Activated CD8-positive, alpha-beta memory T cell treated with anti-CD3 and anti-CD28 coated beads, Interleukin-2, amount 50 U/mL, for 48 hours (primary cell): ENCODE results near the gene HLA-DRB1.
"Not testable (repeated sequence)": the region's sequence is repeated elsewhere in the genome, so short reads cannot be mapped to it uniquely, and the experiment has no call there.

Experiments
- DNase-seq: peaks from one replicate; pipeline ENCODE4 v3.0.0-alpha.2; 2020

The HLA-DRB1 gene

DNA sequence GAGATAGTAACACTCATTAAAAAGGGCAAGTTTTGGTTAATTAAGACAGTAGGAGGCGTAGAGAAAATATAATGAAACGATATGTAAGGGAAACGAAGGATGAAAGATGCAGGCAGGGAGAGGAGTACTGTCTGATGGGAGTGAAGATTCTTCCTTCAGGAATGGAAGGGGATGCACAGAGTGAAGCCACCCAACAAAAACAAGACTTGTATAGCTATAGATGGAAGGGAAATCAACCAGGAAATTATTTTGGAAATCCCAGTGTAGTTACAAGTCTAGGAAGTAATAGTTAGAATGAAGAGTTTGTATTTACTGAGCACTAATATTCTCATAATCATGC lies 19.7 kb upstream of the HLA-DRB1 start:
- no peak for DNase-seq

DNA sequence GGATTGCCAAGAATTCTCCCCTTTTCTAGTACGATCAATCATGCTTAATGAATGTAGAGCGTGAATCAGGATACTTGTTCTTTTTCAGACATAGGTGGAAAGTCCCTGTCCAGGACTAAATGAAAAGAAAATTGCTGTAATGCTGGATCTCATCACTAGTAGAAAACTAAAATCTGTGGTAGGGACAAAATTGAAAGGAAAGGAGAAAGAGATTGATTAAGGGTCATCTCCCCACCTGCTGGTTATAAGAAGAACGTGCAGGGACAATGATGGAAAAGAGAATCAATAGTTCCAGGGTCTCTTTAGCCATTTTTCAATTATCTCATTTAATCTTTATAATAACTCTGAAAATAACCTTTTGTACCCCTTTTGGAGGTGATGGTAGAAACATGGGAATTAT lies 18.7 kb upstream of the HLA-DRB1 start:
- no peak for DNase-seq

DNA sequence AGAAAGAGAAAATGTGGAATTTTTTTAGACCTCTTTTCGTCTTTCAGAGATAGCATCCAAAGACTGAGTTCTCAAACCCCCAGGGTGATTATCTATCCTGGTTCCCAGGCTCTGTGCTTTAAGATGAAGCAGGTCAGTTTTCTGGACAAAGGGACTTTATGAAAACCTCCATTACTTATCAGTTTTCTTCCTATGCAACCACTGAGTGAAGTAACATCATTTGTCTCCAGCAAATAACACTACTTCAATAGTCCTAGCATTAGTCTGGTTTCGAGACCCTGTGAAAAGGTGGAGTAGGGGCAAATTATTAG lies 18.3 kb upstream of the HLA-DRB1 start:
- DNase-seq, result no peak

DNA sequence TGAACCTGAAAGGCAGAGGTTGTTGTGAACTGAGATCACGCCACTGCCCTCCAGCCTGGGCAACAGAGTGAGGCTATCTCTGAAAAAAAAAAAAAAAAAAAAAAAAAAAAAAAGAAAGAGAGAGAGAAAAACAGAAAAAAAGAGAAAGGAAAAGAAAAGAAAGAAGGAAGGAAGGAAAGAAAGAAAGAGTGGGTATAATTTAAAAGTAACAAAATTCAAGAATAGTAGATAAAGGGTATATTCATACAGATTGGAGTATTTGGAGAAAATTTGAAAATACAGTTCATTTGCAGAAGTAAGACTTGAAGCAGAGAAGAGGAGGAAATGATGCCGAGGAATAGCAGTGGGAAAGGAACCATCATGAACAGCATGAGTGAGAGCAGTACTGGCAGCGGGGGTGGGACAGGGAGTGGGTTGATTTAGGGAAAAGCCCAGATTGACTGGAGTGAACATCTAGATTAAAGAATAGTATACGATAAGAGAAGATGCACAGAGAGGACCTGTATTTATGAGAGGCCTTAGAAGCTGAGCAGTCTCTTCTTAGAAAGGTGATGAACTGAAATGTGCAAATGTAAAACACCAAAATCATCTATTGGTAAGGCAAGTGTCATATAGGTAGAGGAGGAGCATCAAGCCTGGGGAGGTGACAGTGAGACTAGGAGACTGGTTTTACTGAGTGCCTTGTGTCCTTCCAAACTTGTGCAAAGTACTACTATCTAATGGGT lies 17.8 kb upstream of the HLA-DRB1 start:
- no peak for DNase-seq

DNA sequence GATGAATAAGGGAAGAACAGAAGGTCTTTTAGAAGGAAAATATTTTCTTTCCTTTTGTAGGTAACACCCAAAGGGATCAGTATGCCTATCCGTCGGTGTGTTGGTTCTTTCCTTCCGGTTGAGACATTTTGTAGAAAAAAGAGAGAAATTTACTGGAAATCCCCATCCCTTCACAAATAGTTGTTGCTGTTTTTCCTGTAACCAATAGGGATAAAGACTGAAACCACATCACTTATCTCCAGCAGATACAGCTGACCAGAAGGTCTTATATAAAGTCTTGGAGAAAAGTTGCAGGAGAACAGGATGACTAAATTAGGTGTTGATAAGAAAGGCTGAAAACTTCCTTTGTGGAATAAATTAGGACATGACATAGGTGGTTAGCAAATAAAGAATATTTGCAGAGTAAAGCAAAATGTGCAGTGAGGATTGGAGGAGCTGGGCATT lies 14.8 kb upstream of the HLA-DRB1 start:
- DNase-seq, result no peak

DNA sequence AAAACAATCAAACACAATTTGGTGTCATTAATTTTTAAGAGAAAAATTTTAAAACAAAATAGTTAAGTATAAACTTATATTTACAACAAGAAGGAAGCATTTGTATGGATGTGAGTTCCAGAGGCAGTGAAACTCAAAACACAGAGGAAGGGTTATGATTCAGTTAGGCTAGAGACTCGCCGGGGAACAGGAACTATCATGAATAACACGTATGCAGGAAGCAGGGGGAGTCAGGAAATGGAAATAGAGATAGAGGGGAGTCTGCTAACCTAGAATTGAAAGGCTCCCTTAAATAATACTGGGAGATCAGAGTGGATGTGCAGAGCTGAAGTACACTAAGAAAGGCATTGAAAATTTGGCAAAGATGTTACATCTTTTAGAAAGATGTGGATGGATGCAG lies 14.2 kb upstream of the HLA-DRB1 start:
- no peak for DNase-seq

DNA sequence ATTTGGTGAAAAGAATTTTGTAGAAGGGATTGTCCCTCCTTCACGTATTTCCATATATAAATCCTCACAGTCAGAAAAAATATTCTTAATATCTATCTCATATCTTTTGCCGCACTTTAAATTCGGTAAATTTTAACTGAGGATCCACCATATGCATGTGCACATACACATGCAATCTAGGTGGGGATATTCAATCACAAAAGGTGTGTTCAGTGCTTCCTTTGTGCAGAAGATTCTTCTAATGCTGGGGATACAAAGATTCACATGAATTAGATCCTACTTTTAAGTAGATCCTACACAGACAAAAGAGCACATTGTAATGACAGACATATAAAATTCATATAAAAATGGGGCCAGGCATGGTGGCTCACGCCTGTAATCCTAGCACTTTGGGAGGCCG lies 13.6 kb upstream of the HLA-DRB1 start:
- DNase-seq, result no peak

DNA sequence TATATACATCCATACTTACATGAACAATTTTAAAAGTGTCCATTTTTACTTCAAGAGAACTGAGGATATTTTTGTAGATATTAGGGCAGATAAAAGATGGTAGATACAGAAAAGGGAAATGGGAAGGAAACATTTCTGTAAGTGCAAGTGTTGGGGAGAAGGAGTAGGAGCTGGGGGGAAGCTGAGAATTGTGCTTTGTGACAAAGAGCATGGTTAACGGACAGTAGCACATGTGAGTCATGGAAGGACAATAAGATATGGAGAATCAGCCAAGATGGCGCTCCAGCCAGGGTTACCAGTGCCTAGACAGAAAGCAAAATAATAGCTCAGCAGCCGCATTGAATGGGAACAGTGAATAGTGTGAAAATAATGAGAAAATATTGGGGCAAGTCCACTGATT lies 12.7 kb upstream of the HLA-DRB1 start:
- DNase-seq, result no peak

DNA sequence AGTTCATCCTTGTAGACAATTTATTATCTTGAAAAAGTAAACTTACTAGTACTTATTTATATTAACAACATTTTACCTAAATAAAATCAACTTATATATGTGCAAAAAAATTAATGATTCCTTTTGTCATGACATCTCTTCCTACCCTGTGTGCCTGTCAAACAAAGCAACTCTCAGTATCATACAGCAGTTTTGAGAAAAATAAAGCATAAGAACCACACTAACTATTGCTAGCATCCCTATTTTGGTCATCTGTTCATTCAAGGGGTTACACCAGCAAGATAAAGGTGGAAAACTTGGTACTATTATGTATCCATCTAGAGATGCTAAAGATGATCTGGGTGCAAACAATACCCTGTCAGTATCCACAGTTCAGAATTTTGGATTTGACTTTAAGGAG lies 7.4 kb upstream of the HLA-DRB1 start:
- no peak for DNase-seq

DNA sequence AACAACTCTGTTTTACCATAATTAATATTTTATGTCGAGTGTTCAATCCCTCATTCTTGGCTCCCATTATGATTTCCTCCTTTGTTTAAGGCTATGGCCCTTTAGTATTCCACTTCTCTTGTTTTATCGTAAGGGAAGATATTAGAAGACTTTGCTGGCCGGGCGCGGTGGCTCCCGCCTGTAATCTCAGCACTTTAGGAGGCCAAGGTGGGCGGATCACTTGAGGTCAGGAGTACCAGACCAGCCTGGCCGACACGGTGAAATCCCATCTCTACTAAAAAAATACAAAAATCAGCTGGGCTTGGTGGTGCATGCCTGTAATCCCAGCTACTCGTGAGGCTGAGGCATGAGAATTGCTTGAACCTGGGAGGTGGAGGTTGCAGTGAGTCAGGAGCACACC lies 1.1 kb upstream of the HLA-DRB1 start:
- not testable (repeated sequence) for DNase-seq

DNA sequence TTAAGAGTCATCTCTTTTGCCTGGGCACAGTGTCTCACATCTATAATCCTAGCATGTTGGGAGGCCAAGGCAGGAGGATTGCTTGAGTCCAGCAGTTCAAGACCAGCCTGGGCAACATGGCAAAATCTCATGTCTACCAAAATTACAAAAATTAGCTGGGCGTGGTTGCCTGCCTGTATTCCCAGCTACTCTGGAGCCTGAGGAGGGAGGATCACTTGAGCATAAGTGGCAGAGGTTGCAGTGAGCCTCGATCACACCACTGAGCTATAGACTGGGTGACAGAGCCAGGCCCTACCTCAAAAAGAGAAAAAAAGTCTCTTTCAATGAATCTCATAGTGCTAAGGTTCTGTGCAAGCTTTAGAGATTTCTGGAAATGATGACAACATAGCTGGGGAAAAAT lies 1.5 kb downstream of the HLA-DRB1 start:
- no peak for DNase-seq

DNA sequence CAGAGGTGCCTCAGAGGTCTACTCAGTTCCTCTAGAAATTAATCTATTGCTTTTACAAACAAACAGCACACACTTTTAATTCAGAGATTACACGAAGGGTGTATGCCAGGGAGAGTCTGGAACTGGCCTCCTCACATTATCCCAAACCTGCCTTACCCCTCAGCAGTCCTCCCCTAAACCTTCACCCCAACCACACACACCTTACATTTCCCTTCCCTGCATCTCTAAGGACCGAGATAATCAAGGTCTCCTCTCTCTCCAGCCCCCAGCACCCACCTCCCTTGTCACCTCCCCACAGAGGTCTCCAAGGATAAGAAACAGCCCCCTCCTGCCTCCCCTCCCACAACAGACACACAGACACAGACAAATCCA lies 6.1 kb downstream of the HLA-DRB1 start:
- DNase-seq, result no peak

DNA sequence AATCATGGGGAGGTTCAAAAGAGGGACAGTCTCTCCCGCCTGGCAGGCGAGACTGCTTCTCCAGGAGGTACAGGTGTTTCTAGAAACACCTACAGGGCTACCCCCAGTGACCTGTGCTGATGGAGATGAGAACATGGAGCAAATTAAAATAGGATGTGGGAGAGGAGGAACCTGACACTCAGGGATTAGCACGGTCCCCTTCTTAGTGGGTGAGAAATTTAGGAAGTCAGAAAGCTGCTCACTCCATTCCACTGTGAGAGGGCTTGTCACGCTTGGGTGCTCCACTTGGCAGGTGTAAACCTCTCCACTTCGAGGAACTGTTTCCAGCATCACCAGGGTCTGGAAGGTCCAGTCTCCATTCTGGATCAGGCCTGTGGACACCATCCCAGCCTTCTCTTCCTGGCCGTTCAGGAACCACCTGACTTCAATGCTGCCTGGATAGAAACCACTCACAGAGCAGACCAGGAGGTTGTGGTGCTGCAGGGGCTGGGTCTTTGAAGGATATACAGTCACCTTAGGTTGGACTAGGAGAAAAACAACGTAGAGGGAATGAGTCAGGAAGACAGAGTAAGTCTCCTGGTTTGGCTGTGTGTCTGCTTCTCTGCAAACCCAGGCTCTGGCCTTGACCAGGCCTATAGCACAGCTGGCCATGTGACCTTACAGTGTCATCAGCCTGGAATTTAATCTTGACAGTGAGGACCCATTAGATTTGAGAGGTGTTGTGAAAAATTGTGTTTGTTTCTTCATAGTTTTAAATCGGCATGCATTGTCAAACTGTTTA lies 8.1 kb downstream of the HLA-DRB1 start:
- no peak for DNase-seq

DNA sequence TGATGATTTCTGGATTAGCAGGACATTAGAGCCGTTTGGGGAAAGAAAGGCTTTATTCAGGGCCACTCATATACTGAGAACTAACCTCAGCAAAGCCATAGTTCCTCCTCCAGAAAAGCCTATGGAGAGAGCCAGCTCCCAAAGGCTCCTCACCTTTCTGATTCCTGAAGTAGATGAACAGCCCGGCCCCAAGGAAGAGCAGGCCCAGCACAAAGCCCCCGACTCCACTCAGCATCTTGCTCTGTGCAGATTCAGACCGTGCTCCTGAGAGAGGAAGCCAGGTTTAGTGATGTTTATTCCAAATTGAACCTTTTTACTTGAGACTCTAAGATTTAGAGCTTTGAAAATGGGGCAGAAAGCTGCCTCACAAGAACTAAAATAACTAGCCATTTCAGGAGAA lies 9.1 kb downstream of the HLA-DRB1 start:
- DNase-seq, result no peak

DNA sequence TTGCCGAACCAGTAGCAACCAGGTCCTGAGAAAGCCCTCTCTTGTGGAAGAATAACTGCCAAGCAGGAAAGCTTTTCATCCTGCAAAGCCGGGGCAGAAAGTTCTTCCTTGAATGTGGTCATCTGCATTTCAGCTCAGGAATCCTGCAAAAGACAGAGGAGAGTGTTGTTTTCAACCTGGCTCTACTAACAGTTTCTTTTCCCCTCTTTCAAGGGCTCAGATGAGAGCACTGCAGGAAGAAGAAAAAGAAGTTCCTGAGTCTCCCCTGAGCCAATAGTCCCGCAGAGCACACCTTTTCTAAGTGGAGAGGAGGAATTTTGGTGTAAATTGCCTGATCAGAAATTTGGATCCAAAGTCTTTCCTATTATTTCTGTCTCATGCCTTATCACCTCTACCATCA lies 10.7 kb downstream of the HLA-DRB1 start:
- DNase-seq, result no peak

DNA sequence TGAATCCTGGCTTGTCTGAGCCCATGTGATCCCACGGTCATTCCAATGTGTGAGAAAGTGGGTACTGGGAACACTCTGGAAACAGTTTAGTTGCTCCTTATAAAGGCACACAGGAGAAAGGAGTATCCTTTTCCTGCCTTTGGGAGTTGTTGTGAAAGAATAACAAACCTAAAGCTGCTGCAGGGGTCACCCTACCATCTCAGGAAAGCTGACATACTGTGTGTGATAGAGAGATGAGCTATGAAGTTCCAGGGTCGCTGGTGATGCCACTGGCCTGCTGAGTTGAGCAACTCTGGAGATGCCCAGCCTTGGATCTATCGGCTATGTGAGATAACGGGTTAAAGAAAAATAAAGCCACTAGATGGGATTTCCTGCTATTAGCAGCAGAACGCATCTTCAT lies 12.2 kb downstream of the HLA-DRB1 start:
- DNase-seq, result not testable (repeated sequence)

DNA sequence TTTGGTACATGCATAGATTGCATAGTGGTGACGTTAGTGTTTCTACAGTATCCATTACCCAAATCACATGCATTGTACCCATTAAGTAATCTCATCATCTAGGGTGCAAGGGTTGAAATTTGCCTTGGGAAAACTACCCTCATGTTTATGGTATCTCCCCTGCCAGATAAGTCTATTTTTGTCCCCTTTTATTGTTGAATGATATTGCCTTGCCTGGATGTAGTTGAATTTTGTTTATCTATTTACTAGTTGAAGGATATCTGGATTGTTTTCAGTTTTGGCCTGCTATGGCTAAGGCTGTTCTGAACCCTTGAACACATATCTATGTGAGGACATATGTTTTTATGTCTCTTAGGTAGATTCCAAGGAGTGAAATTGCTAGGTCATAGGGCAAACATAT lies 13.4 kb downstream of the HLA-DRB1 start:
- DNase-seq, result no peak

DNA sequence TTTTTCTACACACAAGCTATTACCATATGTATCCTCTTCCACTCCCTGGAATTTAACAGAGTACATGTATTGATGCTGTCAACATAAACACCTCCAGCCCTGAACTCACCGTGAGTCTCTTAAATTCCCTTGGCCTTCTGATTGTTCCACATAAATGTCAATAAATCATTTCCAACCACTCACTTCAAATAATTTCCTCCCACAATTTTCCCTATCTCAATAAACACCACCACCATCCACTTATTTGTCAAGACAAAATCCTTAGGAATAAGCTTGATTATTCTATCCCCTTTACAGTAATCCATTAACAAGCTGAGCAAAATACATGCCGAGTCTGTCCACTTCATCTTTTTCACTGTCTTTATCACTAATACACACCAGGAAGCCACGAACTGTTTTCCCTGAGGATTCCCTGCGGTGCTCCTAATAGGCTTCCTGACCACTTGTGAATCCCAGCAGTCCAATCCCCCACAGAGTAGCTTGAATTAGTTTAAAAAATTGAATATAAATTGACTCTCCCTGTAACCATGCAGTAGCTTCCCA lies 19.2 kb downstream of the HLA-DRB1 start:
- no peak for DNase-seq

DNA sequence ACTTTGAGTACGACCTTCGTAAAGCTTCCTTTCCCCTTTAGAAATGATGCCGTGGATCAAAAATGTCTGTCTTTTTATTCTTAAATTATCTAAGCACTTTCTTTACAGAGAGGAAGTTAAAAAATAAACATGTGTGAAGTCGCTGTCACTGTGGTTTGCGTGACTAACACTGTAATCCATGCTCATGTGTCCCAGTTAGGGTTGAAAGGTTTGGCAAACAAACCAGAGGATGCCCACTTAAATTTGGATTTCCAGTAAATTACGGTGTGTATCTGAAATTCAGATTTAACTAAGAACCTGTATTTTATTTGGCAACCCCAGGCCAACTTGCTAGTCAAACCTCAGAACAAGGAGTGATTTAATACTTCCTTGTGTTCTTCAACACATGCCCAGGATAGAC lies 21.1 kb downstream of the HLA-DRB1 start:
- no peak for DNase-seq

DNA sequence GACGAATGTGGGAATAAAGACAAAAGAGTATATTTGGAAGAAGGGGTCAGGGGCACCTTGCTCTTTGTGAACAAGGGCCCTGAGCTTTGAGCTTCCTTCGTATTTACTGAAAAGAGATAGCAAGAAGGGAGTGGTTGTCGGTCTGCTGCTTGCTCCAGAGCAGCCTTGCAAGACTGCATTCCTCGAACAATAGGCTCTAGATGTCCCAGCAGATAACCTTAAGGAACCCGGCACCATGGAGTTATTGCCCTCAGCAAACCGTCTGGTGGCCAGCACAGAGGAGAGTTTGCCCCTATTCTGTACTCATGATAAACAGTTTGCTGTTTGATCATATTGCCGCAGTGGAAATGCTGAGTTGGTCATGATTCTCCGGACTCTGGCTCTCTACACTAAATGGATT lies 22.7 kb downstream of the HLA-DRB1 start:
- DNase-seq, result no peak

DNA sequence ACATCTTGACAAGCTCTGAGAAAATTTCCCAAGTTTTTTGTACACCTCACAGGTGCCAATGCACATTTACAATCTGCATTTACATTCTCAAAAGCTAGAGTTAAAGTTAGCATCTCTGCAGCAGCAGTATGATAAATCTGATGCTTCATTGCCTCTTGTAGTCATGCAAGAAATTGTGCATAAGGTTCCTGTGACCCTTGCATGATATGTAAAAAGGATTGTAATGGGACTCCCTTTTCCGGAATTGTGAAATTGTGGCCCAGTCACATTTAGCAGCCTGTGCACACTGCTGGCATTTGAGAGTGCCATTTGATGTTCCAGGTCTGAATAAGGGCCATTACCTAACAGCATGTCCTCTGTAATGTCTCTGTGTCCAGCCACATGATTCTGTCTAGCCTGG lies 24.1 kb downstream of the HLA-DRB1 start:
- DNase-seq, result no peak

DNA sequence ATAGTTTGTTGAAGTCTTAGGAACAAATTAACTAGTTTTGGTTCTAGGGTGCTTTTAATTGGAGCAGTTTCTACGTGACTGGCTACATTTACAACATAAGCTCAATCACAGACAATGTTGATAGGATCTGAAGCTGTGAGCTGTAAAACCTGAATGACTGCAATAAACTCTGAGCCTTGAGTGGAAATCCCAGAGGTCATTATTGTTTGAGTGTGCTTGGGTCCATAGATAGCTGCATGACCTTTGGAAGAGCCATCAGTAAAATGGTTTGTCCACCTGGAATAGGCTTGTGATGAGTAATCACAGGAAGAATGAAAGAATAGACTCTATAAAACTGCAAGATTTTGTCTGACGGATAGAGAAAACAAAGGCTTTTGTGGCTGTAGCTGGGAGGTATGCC lies 26.7 kb downstream of the HLA-DRB1 start:
- DNase-seq, result no peak

DNA sequence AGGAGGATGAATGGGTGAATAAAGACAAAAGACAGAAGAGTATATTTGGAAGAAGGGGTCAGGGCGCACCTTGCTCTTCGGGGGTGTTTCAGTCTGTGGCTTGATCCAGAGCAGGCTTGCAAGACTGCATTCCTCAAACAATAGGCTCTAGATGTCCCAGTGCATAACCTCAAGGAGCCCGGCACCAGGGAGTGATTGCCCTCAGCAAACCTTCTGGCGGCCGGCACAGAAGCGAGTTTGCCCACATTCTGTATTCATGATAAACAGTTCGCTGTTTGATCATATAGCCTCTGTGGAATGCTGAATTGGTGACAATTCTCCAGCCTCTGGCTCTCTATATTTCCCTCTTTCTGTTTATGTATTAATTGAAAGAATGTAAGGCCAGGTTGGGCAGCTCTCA lies 29.9 kb downstream of the HLA-DRB1 start:
- DNase-seq, result no peak

DNA sequence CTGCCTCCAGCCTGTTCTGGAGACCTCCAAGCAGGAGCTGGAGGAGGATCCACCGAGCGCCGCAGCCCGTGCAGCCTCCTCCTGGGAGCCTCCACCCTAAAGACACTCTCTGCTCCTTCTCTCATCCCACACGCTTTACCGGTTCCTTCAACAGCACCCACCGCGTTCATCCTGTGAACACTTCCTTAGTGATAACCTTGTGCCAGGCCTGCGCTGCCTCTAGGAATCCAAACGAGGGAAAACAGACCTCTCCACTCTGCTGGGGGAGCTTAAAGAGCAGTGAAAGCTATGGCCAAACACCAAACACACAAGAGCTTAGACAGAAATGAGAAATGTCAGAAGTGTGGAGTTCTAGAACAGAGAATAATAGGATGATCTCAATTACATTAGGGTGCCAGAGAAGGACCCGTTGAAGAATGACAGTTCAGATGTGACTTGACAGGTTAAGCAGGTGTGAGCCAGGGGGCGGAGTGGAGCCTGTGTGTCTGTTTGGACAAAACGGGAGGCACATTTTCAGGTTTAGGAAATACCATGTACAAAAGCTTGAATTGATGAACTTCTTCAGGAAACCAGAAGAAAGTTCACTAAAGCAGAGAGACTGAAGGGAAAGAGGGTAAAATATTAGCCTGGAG lies 31.1 kb downstream of the HLA-DRB1 start:
- DNase-seq, result no peak
